ENCODE measurements around the gene WDTC1.
A peak's percentile ranks its signal among the peaks of the same experiment; 100 is the strongest.

The WDTC1 gene

GRCh38 chr1:27348861-27349783 is 114.7 kb downstream of the WDTC1 start:
- peak overlapping the region; percentile 13 to 35 (median 21) for H3K4me3 ChIP-seq
- H3K27ac ChIP-seq, result peak overlapping the region in 20 of 21 experiments; percentile 28 to 78 (median 64)

- H3K4me3 ChIP-seq, result peak overlapping the region; percentile 13 to 35 (median 21)
- peak overlapping the region in 18 of 21 experiments; percentile 10 to 78 (median 64) for H3K27ac ChIP-seq
These were observed 115.6 kb downstream of the WDTC1 start for GRCh38 chr1:27349784-27350662.

GRCh38 chr1:27350663-27351540 is 116.5 kb downstream of the WDTC1 start:
- H3K27ac ChIP-seq, result peak overlapping the region in 3 of 21 experiments; percentile 7 to 22 (median 19)
- no peak overlapping the region for H3K4me3 ChIP-seq

DNA sequence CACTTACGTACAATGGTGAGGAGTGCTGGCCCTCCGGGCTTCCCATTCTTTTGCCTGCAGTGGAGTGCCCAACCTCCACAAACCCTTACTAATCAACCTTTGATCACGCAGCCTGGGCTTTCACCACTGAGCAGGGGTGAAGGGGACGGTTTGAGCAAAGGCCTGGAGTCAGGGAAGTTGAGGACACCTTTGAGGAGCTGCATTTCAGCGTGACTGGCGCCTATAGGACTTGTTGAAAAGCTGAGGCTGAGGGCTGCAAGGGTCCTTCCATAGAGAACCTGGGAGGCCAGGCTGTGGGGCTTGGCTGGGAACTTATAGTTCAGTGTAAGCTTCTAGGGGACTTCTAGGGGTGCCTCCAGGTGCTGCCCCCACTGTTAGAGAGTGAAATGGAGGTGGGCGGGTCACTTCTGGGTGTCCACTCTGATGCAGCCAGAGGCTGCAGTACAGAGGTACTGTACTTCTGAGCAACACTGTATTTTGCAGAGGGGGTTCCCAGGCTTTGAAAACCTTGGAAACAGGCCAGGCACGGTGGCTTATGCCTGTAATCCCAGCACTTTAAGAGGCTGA is 117.2 kb downstream of the WDTC1 start:
- peak overlapping the region in 3 of 21 experiments; percentile 7 to 22 (median 19) for H3K27ac ChIP-seq
- no peak overlapping the region for H3K4me3 ChIP-seq

GRCh38 chr1:27353166-27353565 is 118.7 kb downstream of the WDTC1 start:
- no peak overlapping the region for H3K27ac ChIP-seq
- H3K4me3 ChIP-seq, result no peak overlapping the region

DNA sequence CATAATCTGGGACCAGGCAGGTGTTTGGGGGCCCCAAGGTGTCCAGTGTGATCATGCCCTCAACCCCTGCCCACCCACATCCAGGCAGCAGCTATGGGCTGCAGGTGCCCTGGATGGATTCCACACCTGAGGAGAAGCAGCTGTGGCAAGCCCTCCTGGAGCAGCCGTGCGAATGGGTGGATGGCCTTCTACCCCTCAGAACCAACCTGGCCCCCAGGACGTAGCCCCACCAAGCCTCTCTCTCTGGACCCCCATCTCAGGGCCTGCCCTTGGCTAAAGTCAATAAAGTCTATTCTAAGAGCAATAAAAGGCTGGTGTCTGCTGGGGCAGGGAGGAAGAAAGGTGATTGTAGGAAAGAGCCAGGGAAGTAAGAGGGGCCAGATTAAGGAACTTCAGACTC is 119.2 kb downstream of the WDTC1 start:
- H3K27ac ChIP-seq, result no peak overlapping the region

DNA sequence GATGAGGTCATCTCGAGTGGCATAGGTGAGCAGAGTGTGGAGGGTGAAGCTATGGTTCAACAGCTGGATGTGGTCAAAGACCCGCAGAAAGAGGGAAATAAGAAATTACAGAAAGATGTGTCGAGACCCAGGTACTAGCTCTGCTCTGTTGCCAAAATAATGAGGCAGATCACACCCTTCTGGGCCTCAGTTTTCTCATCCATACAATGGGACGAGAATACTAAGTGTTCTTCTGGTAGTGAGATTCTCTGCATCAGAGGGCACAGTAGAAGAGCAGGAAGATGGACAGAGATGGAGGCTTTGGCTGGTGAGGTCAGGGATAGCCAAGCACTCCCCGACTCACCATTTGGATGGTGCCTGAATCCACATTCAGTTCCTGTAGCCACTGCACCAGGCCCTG is 121.3 kb downstream of the WDTC1 start:
- Histone ChIP-seq H3K4me3 (no peak overlapping the region), H3K27ac (peak overlapping the region in 2 of 21 experiments; percentile 7 to 71)

More for the DNA sequence above, 119.2 kb downstream of the WDTC1 start:
- no peak overlapping the region for H3K4me3 ChIP-seq

- H3K4me3 ChIP-seq, result peak overlapping the region in 1 of 7 experiments; percentile 30
- H3K27ac ChIP-seq, result peak overlapping the region in 6 of 21 experiments; percentile 52 to 78 (median 70)
These were observed 121.8 kb downstream of the WDTC1 start for GRCh38 chr1:27356277-27356618.

- peak overlapping the region in 4 of 7 experiments; percentile 14 to 30 (median 22) for H3K4me3 ChIP-seq
These were observed 122.3 kb downstream of the WDTC1 start for GRCh38 chr1:27356619-27357280.

GRCh38 chr1:27357281-27358037 is 123.0 kb downstream of the WDTC1 start:
- Histone ChIP-seq H3K27ac (peak overlapping the region in 14 of 21 experiments; percentile 1 to 78 (median 54)), H3K4me3 (peak overlapping the region in 5 of 7 experiments; percentile 5 to 30 (median 15))

More at GRCh38 chr1:27356619-27357280, 122.3 kb downstream of the WDTC1 start:
- H3K27ac ChIP-seq, result peak overlapping the region in 12 of 21 experiments; percentile 4 to 78 (median 58)

All from skin epidermis (tissue), 12 donors.